DMS 273 treated with DMSO at 0.1 percent for 48 hours (cell line): Measurements from ENCODE around the gene SERGEF.
"Not testable (repeated sequence)": the region's sequence is repeated elsewhere in the genome, so short reads cannot be mapped to it uniquely, and the experiment has no call there.

Experiments
- DNase-seq: peaks from one replicate; lab custom pipeline; 2025; lab: John Stamatoyannopoulos, UW

SERGEF gene

DNA sequence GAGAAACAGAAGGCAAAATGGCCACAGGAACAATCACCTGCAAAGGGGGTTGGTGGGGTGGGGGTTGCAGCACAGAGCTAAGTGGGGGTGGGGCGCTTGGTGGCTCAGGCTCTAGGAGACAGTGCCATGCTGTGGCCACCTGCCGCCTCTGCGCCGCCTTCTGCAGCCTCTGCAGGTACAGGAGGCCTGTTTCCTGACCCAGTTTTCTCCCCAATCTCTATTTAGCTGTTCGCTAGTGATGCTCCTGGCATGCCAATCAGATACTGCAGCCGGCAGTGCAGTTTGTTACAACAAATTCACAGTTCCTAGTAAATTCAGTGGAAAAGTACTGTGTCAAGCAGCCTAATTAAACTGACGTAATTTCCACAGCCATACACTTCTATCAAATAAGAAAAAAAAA, 106.4 kb downstream of the SERGEF start:
- DNase-seq: no peak

DNA sequence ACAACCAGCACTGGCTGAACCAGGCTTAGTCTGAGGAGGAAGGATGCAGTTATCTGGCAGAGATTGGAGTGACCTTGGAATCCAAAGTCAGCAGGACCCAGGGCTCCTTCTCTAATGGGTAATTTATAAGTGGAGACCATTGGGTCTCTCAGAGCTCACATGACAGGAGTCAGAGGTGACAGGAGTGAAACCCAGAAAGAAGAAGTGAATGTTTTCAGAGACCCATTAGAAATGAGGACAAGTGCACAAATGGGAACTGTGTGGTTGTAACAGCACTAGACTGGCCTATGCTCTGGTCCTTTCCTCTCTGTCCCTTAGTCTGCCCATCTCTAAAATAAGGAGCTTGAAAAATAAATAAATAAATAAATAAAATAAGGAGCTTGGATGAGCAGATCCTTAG, 107.4 kb downstream of the SERGEF start:
- DNase-seq: no peak

GRCh38 chr11:17901481-17901880, 111.4 kb downstream of the SERGEF start:
- no peak for DNase-seq

DNA sequence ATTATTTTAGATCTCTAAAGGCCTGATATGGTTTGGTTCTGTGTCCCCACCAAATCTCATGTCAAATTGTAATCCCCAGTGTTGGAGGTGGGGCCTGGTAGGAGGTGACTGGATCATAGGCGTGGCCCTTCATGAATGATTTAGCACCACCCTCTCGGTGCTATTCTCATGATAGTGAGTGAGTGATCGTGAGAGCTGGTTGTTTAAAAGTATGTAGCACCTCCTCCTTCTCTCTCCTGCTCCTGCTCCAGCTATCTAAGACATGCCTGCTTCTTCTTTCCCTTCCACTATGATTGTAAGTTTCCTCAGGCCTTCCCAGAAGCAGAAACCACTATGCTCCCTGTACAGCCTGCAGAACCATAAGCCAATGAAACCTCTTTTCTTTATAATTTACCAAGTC, 114.1 kb downstream of the SERGEF start:
- DNase-seq: no peak

DNA sequence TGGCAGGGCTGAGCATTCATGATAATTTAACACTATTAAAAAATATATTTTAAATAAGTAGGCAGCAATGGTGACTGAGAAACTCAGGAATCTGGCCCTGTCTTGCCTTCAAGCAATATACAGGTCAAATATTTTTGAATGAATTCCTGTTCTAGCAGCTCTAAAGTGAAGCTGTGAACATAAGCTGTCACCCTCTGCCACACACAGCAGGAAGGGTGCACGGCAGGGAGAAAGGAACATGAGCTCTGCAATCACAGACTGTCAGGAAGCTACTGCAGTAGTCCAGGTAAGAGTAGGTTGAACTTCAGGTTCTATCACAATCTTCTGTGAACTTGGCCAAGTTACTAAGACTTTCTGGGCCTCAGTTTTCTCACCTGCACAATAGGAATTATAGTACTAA, 114.8 kb downstream of the SERGEF start:
- no peak for DNase-seq

DNA sequence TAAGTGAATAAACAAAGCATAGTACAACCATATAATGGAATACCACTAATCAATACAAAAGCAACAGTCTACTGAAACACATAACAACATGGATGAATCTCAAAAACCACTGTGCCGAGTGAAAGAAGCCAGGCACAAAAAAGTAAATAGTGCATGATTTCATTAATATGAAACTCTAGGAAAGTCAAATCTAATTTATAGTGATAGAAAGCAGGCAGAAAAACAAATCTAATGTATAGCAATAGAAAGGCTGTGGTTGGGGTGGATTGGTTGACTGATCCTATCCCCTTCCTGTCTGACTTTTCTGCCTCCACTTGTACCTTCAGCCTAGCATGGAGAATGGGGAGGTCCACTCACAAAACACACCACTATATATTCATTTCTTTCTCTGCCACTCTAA, 115.4 kb downstream of the SERGEF start:
- no peak for DNase-seq

DNA sequence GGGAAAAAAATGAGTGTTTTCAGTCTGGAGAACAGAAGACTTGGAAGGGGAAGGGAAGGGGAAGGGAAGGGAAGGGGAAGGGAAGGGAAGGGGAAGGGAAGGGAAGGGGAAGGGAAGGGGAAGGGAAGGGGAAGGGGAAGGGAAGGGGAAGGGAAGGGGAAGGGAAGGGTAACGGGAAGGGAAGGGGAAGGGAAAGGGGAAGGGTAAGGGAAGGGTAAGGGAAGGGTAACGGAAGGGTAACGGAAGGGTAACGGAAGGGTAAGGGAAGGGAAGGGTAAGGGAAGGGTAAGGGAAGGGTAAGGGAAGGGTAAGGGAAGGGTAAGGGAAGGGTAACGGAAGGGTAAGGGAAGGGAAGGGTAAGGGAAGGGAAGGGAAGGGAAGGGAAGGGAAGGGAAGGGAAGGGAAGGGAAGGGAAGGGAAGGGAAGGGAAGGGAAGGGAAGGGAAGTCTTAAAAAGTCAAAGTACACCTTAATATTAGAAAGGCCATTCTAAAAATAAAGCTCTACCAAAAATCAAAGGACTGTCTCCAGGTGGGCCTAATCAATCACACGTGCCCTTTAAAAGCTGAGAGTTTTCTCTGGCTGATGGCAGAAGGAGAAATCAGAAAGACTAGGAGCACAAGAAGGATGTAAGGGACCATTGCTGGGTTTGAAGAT, 116.2 kb downstream of the SERGEF start:
- not testable (repeated sequence) for DNase-seq

GRCh38 chr11:17894929-17895658, 117.8 kb downstream of the SERGEF start:
- DNase-seq: no peak

- no peak for DNase-seq
Measured at GRCh38 chr11:17892409-17892808, 120.4 kb downstream of the SERGEF start.

- no peak for DNase-seq
Measured at GRCh38 chr11:17890325-17890724, 122.5 kb downstream of the SERGEF start.

DNA sequence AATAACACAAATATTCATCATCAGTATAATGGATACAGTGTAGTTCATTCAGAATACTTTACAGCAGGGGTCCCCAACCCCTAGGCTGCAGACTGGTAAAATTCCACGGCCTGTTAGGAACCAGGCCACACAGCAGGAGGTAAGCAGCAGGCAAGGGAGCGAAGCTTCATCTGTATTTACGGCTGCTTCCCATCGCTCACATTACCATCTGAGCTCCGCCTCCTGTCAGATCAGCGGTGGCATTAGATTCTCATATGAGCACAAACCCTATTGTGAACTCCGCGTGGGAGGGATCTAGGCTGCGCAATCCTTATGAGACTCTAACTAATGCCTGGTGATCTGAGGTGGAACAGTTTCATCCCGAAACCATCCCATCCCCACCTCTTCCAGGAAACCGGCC, 125.1 kb downstream of the SERGEF start:
- DNase-seq: no peak

- DNase-seq: no peak
Measured at GRCh38 chr11:17883946-17884345, 128.9 kb downstream of the SERGEF start.

GRCh38 chr11:17883057-17883456, 129.8 kb downstream of the SERGEF start:
- no peak for DNase-seq

DNA sequence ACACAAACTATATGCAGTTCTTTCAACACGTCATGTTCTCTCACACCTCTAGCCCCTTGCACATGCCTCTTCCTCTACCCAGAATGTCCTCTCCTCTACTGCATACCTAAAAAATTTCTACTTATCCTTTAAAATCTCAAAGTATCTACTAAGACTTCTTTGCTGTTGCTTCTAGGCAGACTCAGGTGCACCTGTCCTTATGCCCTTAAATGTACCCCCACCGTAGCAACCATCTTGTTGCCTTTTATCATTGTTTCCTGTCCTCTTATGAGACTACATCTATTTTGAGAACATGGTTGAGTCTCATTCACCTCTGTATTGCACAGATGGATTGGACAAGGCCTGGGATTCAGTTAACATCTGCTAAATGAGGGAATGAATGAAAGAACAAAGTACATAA, 134.1 kb downstream of the SERGEF start:
- no peak for DNase-seq

GRCh38 chr11:17877886-17878285, 135.0 kb downstream of the SERGEF start:
- DNase-seq: no peak

DNA sequence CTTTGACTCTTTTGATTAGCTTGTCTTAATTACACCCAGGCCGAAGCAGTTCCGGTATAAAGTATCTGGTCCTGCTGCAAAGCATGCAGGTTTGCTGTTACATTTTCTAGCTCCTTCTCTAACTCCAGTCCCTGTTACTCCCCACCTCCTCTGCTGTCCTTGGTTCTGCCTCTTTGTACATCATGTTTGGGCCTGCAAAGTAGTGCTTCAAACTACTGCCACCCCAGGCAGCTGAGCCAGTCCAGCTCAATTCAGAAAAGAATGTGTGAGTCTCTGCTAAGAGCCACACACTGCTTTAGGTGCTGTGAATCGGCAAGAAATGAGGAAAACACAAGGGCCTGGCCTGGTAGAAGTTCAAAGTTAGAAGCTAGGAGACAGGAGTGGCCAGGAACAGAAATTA, 136.0 kb downstream of the SERGEF start:
- DNase-seq: no peak

- no peak for DNase-seq
Measured at GRCh38 chr11:17875891-17876290, 137.0 kb downstream of the SERGEF start.

GRCh38 chr11:17873586-17873985, 139.3 kb downstream of the SERGEF start:
- DNase-seq: no peak

DNA sequence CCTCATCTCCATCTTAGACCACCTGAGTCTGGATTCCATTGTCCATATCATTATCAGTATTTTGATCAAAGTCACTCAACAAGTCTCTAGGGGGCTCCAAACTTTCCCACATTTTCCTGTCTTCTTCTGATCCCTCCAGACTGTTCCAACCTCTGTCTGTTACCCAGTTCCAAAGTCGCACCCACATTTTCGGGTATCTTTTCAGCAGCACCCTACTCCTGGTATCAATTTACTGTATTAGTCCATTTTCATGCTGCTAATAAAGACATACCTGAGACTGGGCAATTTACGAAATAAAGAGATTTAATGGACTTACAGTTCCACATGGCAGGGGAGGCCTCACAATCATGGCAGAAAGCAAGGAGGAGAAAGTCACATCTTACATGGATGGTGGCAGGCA, 144.4 kb downstream of the SERGEF start:
- DNase-seq: not testable (repeated sequence)

DNA sequence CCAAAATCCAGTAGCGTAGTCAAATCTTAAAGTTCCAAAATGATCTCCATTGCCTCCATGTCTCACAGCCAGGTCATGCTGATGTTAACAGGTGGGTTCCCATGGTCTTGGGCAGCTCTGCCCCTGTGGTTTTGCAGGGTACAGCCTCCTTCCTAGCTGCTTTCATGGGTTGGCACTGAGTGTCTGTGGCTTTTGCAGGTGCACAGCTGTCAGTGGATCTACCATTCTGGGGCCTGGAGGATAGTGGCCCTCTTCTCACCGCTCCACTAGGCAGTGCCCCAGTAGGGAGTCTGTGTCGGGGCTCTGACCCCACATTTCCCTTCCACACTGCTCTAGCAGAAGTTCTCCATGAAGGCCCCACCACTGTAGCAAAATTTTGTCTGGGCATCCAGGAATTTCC, 145.5 kb downstream of the SERGEF start:
- no peak for DNase-seq

DNA sequence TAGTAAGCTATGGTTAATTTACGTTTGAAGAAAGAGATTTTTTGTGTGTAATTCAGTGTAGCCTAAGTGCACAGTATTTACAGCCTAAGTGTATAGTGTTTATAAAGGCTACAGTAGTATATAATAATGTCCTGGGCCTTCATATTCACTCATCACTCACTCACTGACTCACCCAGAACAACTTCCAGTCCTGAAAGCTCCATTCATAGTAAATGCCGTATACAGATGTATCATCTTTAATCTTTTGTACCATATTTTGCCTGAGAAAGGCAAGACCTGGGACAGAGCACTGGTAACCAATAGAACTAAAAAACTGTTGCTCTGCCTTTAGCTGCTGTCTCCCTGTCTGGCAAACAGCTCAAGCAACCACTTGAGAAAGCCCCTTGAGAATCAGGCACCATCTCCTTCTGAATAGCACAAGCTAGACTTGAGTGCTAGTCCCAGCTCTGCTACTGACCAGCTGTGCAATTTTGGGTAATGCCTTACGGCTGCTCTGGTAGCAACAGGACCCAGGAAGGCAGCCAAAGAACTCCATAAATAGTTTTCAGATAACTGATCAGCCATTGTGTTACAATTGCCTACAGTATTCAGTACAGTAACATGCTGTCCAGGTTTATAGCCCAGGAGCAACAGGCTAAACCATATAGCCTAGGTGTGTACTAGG, 146.9 kb downstream of the SERGEF start:
- no peak for DNase-seq

GRCh38 chr11:17864478-17864941, 148.3 kb downstream of the SERGEF start:
- DNase-seq: no peak

GRCh38 chr11:17861036-17861755, 151.7 kb downstream of the SERGEF start:
- no peak for DNase-seq
